Fibroblast of lung (primary cell): ENCODE data around the gene RBX1. TPM values are rescaled to one million over a fixed set of nuclear protein-coding genes. Genes with fewer than 3 reads are reported as not detected.
"Not testable (repeated sequence)": the region's sequence is repeated elsewhere in the genome, so short reads cannot be mapped to it uniquely, and the experiment has no call there.

Source experiments
- DNase-seq, 2 donors: peaks; one replicate each; pipeline versions ENCODE4 v3.0.0 to v3.0.0-alpha.2; 2010; ENCODE audit warnings: low read depth in 2 of 2
- H2AFZ ChIP-seq: 2 replicates; pipeline ENCODE4 v1.5.1; 2012; ENCODE audit warnings: low read length, control low read depth, inconsistent platforms
- H3K27ac ChIP-seq: 2 replicates; pipeline ENCODE4 v1.5.1; 2011; ENCODE audit warnings: low read length, control low read depth; ENCODE audit not compliant: insufficient read depth
- H3K27me3 ChIP-seq: 2 replicates; pipeline ENCODE4 v1.5.1; 2011; ENCODE audit warnings: mild to moderate bottlenecking, low read length; ENCODE audit not compliant: control insufficient read depth, insufficient read depth
- H3K36me3 ChIP-seq: 2 replicates; pipeline ENCODE4 v1.5.1; 2011; ENCODE audit warnings: low read length; ENCODE audit not compliant: control insufficient read depth, insufficient read depth
- H3K4me1 ChIP-seq: 2 replicates; pipeline ENCODE4 v1.5.1; 2011; ENCODE audit warnings: low read length; ENCODE audit not compliant: control insufficient read depth, insufficient read depth; ENCODE audit errors: extremely low read depth
- H3K4me2 ChIP-seq: 2 replicates; pipeline ENCODE4 v1.5.1; 2011; ENCODE audit warnings: low read length, control low read depth; ENCODE audit not compliant: insufficient read depth; ENCODE audit errors: extremely low read depth
- H3K4me3 ChIP-seq, 4 experiments: fragments of 200-600 bp in 1 of 4; sonication (generic) in 1 of 4; replicated peaks in 1 of 4; 2 replicates each; pipeline ENCODE4 v1.5.1; 2011 to 2016; ENCODE audit warnings: low read length in 4 of 4, low read depth in 3 of 4, mild to moderate bottlenecking in 3 of 4, control low read depth in 2 of 4, inconsistent platforms in 1 of 4, mixed read lengths in 1 of 4; ENCODE audit not compliant: insufficient read depth in 1 of 4; ENCODE audit errors: control extremely low read depth in 1 of 4
- H3K79me2 ChIP-seq: 2 replicates; pipeline ENCODE4 v1.5.1; 2012; ENCODE audit warnings: mild to moderate bottlenecking, low read length, inconsistent platforms; ENCODE audit not compliant: control insufficient read depth, insufficient read depth
- H3K9ac ChIP-seq: 2 replicates; pipeline ENCODE4 v1.5.1; 2011; ENCODE audit warnings: mild to moderate bottlenecking, low read length, control low read depth; ENCODE audit not compliant: insufficient read depth
- H3K9me3 ChIP-seq: 2 replicates; pipeline ENCODE4 v1.5.1; 2012; ENCODE audit warnings: low read depth, low read length; ENCODE audit not compliant: control insufficient read depth, insufficient read depth
- H4K20me1 ChIP-seq: 2 replicates; pipeline ENCODE4 v1.5.1; 2011; ENCODE audit warnings: low read length; ENCODE audit not compliant: control insufficient read depth, insufficient read depth; ENCODE audit errors: extremely low read depth
- CTCF ChIP-seq, 2 donors: IDR thresholded peaks in 1 of 2; conservative IDR thresholded peaks in 1 of 2; 1 replicate in 1 of 2; 2 replicates in 1 of 2; pipeline ENCODE4 v1.5.1; 2011 to 2012; ENCODE audit warnings: low read length in 2 of 2, control low read depth in 1 of 2, inconsistent platforms in 1 of 2, low read depth in 1 of 2, mild to moderate bottlenecking in 1 of 2
- EZH2 ChIP-seq: IDR thresholded peaks from 2 replicates; pipeline ENCODE4 v1.5.1; 2012; ENCODE audit warnings: low read length, control low read depth, mild to moderate bottlenecking; ENCODE audit errors: missing control alignments
- polyA plus RNA-seq, 2 donors: library from polyadenylated mRNA; depleted of rRNA in 1 of 2; stranded (reverse) in 1 of 2; unstranded in 1 of 2; fragments of >200 nt; gene quantifications; 2 replicates each; pipeline ENCODE4 v1.2.1, GENCODE V29; 2011 to 2012; ENCODE audit warnings: missing spikeins in 1 of 2
- total RNA-seq: library from RNA; depleted of rRNA; stranded (reverse); fragments of >200 nt; gene quantifications from 2 replicates; pipeline ENCODE4 v1.2.1, GENCODE V29; 2014

RBX1 gene
- total and polyA plus RNA-seq, 2 donors (not counting 1 experiment from before 2014, with no cell fraction given): 53.2 to 89.6 TPM

- Histone ChIP-seq H3K36me3 (no peaks in the 10 kb centered on the region), H2AFZ (no peak overlapping the region)
- TF ChIP-seq EZH2 (no peak), CTCF (conservative IDR thresholded peaks at IDR 0.05 in 1 of 2, IDR thresholded peaks at IDR 0.05 in 1 of 2; ENCODE audit: low read depth in 1 of 2, low read length in 2 of 2) (no peak)
These were observed 50.5 kb downstream of the RBX1 start for GRCh38 chr22:41001722-41002122.

GRCh38 chr22:41002386-41002785, 51.2 kb downstream of the RBX1 start:
- not testable (repeated sequence) for DNase-seq, H3K27ac ChIP-seq

More at GRCh38 chr22:41001722-41002122, 50.5 kb downstream of the RBX1 start:
- H4K20me1 ChIP-seq: no peaks in the 10 kb centered on the region
- H3K4me1 ChIP-seq: no peaks in the 10 kb centered on the region
- H3K4me2 ChIP-seq: no peak overlapping the region
- DNase-seq: peak; percentile 7 to 63
- H3K27me3 ChIP-seq: no peaks in the 10 kb centered on the region
- no peak overlapping the region for H3K4me3 ChIP-seq
- H3K27ac ChIP-seq: no peak overlapping the region
- no peaks in the 10 kb centered on the region for H3K9me3 ChIP-seq
- H3K79me2 ChIP-seq: no peaks in the 10 kb centered on the region
- H3K9ac ChIP-seq: no peak overlapping the region

GRCh38 chr22:41003066-41003465, 51.9 kb downstream of the RBX1 start:
- H3K36me3 ChIP-seq: no peaks in the 10 kb centered on the region
- no peak overlapping the region for H3K9ac ChIP-seq
- no peak overlapping the region for H2AFZ ChIP-seq
- H3K27ac ChIP-seq: no peak overlapping the region
- H4K20me1 ChIP-seq: no peaks in the 10 kb centered on the region
- H3K27me3 ChIP-seq: no peaks in the 10 kb centered on the region
- no peak overlapping the region for H3K4me2 ChIP-seq
- TF ChIP-seq CTCF (conservative IDR thresholded peaks at IDR 0.05 in 1 of 2, IDR thresholded peaks at IDR 0.05 in 1 of 2; ENCODE audit: low read depth in 1 of 2, low read length in 2 of 2) (no peak), EZH2 (no peak)
- no peak overlapping the region for H3K4me3 ChIP-seq
- DNase-seq: no peak
- H3K9me3 ChIP-seq: no peaks in the 10 kb centered on the region
- H3K4me1 ChIP-seq: no peaks in the 10 kb centered on the region
- no peaks in the 10 kb centered on the region for H3K79me2 ChIP-seq

More at GRCh38 chr22:41002386-41002785, 51.2 kb downstream of the RBX1 start:
- H3K4me3 ChIP-seq, H3K36me3 ChIP-seq, H3K4me1 ChIP-seq, H4K20me1 ChIP-seq, H3K9ac ChIP-seq, H3K79me2 ChIP-seq, H3K27me3 ChIP-seq, H3K9me3 ChIP-seq, H2AFZ ChIP-seq, H3K4me2 ChIP-seq: not testable (repeated sequence)
